Measurements from ENCODE around the gene SMU1. TPM values are rescaled to one million over a fixed set of nuclear protein-coding genes. Genes with fewer than 3 reads are reported as not detected.
"Not testable (repeated sequence)": the region's sequence is repeated elsewhere in the genome, so short reads cannot be mapped to it uniquely, and the experiment has no call there.

SMU1 gene
- total RNA-seq, 1 experiment from 2014 or later = 17.0 TPM

DNA sequence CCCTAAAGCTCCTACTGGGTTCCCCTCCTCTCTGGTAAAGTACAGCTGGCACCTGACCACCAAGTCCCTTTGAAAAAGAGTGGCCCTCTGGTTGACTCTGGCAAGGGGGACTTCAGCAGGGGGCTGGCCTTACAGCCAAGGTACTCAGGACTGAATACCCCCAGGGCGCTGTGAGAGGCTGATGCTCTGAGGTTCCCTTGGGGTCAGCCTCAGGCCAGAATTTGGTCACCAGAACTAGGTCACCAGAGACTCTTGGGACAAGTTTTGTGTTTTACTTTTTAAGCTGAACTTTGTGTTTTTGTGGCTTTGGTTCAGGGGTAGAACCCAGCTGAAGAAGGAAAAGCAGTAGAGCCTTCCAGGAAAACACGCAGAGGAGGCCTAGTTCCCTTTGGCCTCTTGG, 23.3 kb upstream of the SMU1 start:
- DNase-seq (ENCODE audit: low read depth in 1 of 2, low spot score in 2 of 2) = no peak
- no peak overlapping the region for H3K4me3 ChIP-seq
- no peak overlapping the region for H3K27ac ChIP-seq
- no peaks in the 10 kb centered on the region; the same call in 1 of the 2 replicates for H3K4me1 ChIP-seq (replicated peaks)
- no peaks in the 10 kb centered on the region for H3K27me3 ChIP-seq (replicated peaks)
- H3K9me3 ChIP-seq (replicated peaks) = no peaks in the 10 kb centered on the region
- no peaks in the 10 kb centered on the region for H3K36me3 ChIP-seq

- DNase-seq (ENCODE audit: low read depth in 1 of 2, low spot score in 2 of 2) = no peak
- Histone ChIP-seq H3K27ac (no peak overlapping the region), H3K36me3 (no peaks in the 10 kb centered on the region), H3K4me3 (no peak overlapping the region), H3K9me3 (replicated peaks) (no peaks in the 10 kb centered on the region), H3K4me1 (replicated peaks) (no peaks in the 10 kb centered on the region; the same call in 1 of the 2 replicates), H3K27me3 (replicated peaks) (no peaks in the 10 kb centered on the region)
These were observed 20.7 kb upstream of the SMU1 start for GRCh38 chr9:33097192-33097591.

- Histone ChIP-seq H3K36me3 (no peaks in the 10 kb centered on the region), H3K4me1 (replicated peaks) (no peaks in the 10 kb centered on the region), H3K27ac (no peak overlapping the region), H3K27me3 (replicated peaks) (no peaks in the 10 kb centered on the region), H3K4me3 (no peak overlapping the region), H3K9me3 (replicated peaks) (no peaks in the 10 kb centered on the region)
- no peak for DNase-seq (ENCODE audit: low read depth in 1 of 2, low spot score in 2 of 2)
These were observed 16.2 kb upstream of the SMU1 start for GRCh38 chr9:33092634-33093033.

DNA sequence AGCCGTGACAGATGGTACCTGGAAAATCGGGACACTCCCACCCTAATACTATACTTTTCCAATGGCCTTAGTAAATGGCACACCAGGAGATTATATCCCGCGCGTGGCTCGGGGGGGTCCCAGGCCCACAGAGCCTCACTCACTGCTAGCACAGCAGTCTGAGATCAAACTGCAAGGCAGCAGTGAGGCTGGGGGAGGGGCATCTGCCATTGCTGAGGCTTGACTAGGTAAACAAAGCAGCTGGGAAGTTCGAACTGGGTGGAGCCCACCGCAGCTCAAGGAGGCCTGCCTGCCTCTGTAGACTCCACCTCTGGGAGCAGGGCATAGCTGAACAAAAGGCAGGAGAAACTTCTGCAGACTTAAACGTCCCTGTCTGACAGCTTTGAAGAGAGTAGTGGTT, 9.2 kb upstream of the SMU1 start:
- not testable (repeated sequence) for H3K9me3 ChIP-seq (replicated peaks); H3K27ac ChIP-seq; H3K27me3 ChIP-seq (replicated peaks); H3K4me3 ChIP-seq; DNase-seq (ENCODE audit: low read depth in 1 of 2, low spot score in 2 of 2); H3K36me3 ChIP-seq; H3K4me1 ChIP-seq (replicated peaks)

GRCh38 chr9:33082538-33083326, 6.3 kb upstream of the SMU1 start:
- Histone ChIP-seq H3K36me3 (no peaks in the 10 kb centered on the region), H3K4me3 (no peak overlapping the region), H3K27ac (no peak overlapping the region), H3K9me3 (replicated peaks) (no peaks in the 10 kb centered on the region), H3K27me3 (replicated peaks) (no peaks in the 10 kb centered on the region), H3K4me1 (replicated peaks) (peaks cover 7% of the 10 kb centered on the region)
- DNase-seq (ENCODE audit: low read depth in 1 of 2, low spot score in 2 of 2) = no peak

GRCh38 chr9:33082128-33082527, 5.7 kb upstream of the SMU1 start:
- no peak for DNase-seq (ENCODE audit: low read depth in 1 of 2, low spot score in 2 of 2)
- Histone ChIP-seq H3K27me3 (replicated peaks) (no peaks in the 10 kb centered on the region), H3K36me3 (no peaks in the 10 kb centered on the region), H3K4me1 (replicated peaks) (peaks cover 7% of the 10 kb centered on the region), H3K27ac (no peak overlapping the region), H3K9me3 (replicated peaks) (no peaks in the 10 kb centered on the region), H3K4me3 (no peak overlapping the region)

DNA sequence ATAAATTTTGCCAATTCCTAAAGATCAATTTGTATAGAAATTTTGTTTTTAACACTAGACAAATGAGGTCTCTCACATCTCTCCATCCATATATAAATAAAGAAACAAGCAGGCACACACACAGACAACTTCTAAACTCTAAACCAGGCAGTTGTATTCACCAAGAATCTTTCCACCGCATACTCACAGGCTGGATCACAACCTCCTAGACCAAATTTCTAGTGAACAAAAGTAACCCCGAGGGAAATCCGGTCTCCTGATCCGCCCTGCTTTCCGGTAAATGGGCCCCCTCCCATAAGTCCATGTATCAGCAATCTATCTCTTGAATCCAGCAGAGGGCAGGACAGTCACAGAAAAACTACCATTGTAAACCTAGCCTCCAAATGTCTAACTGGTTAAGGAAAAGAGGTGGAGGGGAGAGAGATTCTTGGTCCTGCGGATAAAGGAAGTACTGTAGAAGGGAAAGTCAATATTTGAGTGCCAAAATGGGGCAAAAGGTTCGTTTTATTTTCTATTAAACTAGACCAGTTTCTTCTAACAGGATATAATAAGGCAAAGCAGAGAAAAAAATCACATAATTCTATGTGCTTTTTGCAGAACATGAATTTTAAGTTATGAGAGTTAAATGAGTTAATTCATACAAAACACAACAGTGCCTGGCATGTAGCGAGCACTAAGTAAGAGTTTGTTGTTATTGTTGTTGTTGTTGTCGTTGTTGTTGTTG, 4.8 kb upstream of the SMU1 start:
- H3K27ac ChIP-seq = no peak overlapping the region
- no peak overlapping the region for H3K4me3 ChIP-seq
- H3K36me3 ChIP-seq = 0 out of 2 replicates have a peak, but pooled peaks cover 2% of the 10 kb centered on the region
- no peaks in the 10 kb centered on the region for H3K27me3 ChIP-seq (replicated peaks)
- peaks cover 7% of the 10 kb centered on the region for H3K4me1 ChIP-seq (replicated peaks)
- peak; percentile 46 to 52 for DNase-seq (ENCODE audit: low read depth in 1 of 2, low spot score in 2 of 2)
- H3K9me3 ChIP-seq (replicated peaks) = no peaks in the 10 kb centered on the region

GRCh38 chr9:33080534-33080933, 4.1 kb upstream of the SMU1 start:
- Histone ChIP-seq H3K9me3 (replicated peaks) (no peaks in the 10 kb centered on the region), H3K4me3 (no peak overlapping the region), H3K27ac (no peak overlapping the region), H3K36me3 (0 out of 2 replicates have a peak, but pooled peaks cover 2% of the 10 kb centered on the region), H3K4me1 (replicated peaks) (peaks cover 7% of the 10 kb centered on the region), H3K27me3 (replicated peaks) (no peaks in the 10 kb centered on the region)
- no peak for DNase-seq (ENCODE audit: low read depth in 1 of 2, low spot score in 2 of 2)

GRCh38 chr9:33068991-33069390, 7.5 kb downstream of the SMU1 start:
- H3K27me3 ChIP-seq (replicated peaks) = no peaks in the 10 kb centered on the region
- H3K36me3 ChIP-seq = peaks cover 20% of the 10 kb centered on the region
- no peaks in the 10 kb centered on the region for H3K9me3 ChIP-seq (replicated peaks)
- no peak overlapping the region for H3K27ac ChIP-seq
- DNase-seq (ENCODE audit: low read depth in 1 of 2, low spot score in 2 of 2) = no peak
- no peak overlapping the region for H3K4me3 ChIP-seq
- no peaks in the 10 kb centered on the region for H3K4me1 ChIP-seq (replicated peaks)

GRCh38 chr9:33065157-33066076, 11.1 kb downstream of the SMU1 start:
- peaks cover 23% of the 10 kb centered on the region for H3K36me3 ChIP-seq
- no peak overlapping the region for H3K4me3 ChIP-seq
- H3K27me3 ChIP-seq (replicated peaks) = no peaks in the 10 kb centered on the region
- no peak for DNase-seq (ENCODE audit: low read depth in 1 of 2, low spot score in 2 of 2)
- no peaks in the 10 kb centered on the region for H3K9me3 ChIP-seq (replicated peaks)
- no peak overlapping the region for H3K27ac ChIP-seq
- no peaks in the 10 kb centered on the region for H3K4me1 ChIP-seq (replicated peaks)

GRCh38 chr9:33051144-33051543, 25.3 kb downstream of the SMU1 start:
- Histone ChIP-seq H3K9me3 (replicated peaks) (no peaks in the 10 kb centered on the region), H3K4me1 (replicated peaks) (no peaks in the 10 kb centered on the region), H3K27me3 (replicated peaks) (no peaks in the 10 kb centered on the region), H3K36me3 (peaks cover 18% of the 10 kb centered on the region), H3K27ac (no peak overlapping the region), H3K4me3 (no peak overlapping the region)
- DNase-seq (ENCODE audit: low read depth in 1 of 2, low spot score in 2 of 2) = no peak

DNA sequence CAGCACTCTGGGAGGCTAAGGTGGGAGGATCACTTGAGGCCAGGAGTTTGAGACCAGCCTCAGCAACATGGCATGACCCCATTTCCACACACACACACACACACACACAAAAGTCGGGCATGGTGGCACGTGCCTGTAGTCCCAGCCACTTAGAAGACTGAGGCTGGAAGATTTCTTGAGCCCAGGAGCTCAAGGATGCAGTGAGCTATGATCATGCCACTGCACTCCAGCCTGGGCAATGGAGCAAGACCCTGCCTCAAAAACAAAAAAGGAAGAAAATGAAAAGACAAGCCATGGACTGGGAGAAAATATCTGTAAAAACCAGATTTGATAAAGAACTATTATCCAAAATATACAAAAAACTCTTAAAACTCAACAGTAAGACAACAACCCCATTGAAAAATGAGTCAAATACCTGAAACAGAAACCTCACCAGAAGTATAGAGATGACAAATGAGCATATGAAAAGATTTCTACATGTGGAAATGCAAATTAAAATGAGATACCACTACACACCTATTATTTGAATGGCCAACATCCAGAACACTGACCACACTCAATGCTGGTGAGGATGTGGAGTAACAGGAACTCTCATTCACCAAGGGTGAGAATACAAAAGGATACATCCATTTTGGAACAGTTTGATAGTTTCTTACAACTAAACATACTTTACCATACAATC, 26.7 kb downstream of the SMU1 start:
- Histone ChIP-seq H3K9me3 (replicated peaks) (no peaks in the 10 kb centered on the region), H3K4me1 (replicated peaks) (no peaks in the 10 kb centered on the region), H3K27ac (no peak overlapping the region), H3K27me3 (replicated peaks) (no peaks in the 10 kb centered on the region), H3K36me3 (peaks cover 11% of the 10 kb centered on the region), H3K4me3 (no peak overlapping the region)
- no peak for DNase-seq (ENCODE audit: low read depth in 1 of 2, low spot score in 2 of 2)

- peaks cover 7% of the 10 kb centered on the region for H3K4me1 ChIP-seq (replicated peaks)
- no peak for DNase-seq (ENCODE audit: low read depth in 1 of 2, low spot score in 2 of 2)
These were observed 28.4 kb downstream of the SMU1 start for GRCh38 chr9:33048054-33048465.

More at GRCh38 chr9:33048054-33048465, 28.4 kb downstream of the SMU1 start:
- Histone ChIP-seq H3K27me3 (replicated peaks) (no peaks in the 10 kb centered on the region), H3K4me3 (no peak overlapping the region), H3K9me3 (replicated peaks) (no peaks in the 10 kb centered on the region), H3K36me3 (peaks cover 6% of the 10 kb centered on the region; the same call in 1 of the 2 replicates), H3K27ac (no peak overlapping the region)
